NCI-H1092 treated with DMSO at 0.1 percent for 48 hours (cell line): ENCODE data around the gene ATP1A2.

Source experiments
- DNase-seq: peaks from one replicate; lab custom pipeline; 2025; lab: John Stamatoyannopoulos, UW

The ATP1A2 gene

DNA sequence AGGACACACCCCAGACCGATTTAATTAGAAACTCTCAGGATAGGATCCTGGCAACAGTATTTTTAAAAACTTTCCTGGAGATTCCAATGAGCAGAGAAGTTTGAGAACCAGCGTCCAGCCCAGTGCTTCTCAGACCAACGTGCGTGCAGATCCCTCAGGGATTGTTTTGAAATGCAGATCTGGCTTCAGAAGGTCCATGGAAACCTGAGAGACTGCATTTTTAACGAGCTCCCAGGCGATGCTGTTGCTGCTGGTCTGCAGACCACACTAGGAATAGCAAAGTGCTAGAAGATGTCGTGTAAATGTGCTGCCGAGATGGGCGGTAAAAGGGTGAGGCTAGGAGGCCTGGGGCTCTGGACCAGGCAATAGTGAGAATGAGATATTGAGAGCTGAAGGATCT is 56.4 kb downstream of the ATP1A2 start:
- no peak for DNase-seq

DNA sequence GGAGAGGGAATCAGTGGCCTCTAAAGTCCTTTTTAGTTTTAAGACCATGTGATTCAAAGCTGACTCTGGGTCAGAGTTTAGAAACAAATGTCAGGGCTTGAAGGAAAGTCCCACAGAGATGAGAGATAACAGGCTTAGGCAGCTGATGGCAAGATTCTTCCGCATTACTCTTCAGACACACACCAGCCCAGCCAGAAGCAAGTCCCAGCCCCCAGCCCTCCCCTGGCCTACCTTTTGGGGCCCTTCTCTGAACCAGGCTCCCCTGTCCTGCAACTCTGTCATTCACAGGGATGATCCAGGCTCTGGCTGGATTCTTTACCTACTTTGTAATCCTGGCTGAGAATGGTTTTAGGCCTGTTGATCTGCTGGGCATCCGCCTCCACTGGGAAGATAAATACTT is 61.7 kb downstream of the ATP1A2 start:
- no peak for DNase-seq

DNA sequence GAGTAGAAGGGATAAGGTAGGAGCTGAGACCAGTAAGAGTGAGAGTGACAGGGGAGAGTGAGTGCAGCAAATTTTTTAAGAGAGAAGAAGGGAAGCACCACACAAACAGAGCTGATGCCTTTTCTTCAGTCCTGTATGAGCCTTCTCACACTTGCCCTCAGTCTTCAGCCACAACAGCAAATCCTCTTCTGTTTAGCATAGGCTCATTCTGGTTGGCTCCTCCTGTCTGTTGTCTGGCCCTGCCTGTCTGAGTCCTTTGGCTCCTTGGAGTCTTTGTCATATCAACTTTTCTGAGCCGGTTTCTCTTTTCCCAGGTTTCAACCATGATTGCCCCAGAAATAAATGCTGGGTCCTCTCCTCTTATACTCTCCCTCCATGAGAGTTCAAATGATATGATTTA is 62.1 kb downstream of the ATP1A2 start:
- no peak for DNase-seq

DNA sequence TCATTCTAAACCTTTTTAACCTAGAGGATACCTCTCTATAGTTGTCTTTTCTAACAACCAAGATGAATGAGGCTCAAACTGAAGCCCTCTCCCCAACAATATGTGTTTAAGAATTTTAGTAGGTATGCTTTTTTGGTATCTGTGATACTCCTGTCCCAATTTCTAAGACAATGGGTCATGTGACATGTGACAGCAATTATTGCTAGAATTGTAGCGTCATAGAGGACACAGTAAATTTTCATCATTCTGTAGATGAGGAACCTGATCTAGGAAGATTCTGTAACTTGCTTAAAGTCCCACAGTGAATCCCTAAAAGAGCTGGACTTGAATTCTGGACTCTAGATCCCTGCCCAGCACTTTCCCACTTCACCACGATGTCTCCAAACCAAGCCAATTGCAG is 63.2 kb downstream of the ATP1A2 start:
- no peak for DNase-seq

DNA sequence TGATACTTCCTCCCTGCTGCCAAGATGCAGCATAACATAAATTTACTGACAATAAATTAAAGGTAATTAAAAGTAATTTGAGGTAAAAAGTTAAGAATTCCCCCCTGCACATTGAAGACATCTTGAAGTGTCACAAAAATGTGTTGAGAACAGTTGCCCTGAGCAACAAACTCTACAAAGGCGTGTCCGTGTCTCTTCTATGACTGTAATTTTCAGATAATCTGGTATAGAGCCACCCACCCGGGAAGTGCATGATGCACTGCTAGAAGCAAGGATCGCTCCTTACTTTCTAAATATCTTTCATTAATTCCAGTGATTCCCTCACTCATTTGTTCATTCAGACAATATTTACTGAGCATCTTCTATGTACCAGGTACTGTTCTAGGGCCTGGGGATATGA is 63.8 kb downstream of the ATP1A2 start:
- no peak for DNase-seq

DNA sequence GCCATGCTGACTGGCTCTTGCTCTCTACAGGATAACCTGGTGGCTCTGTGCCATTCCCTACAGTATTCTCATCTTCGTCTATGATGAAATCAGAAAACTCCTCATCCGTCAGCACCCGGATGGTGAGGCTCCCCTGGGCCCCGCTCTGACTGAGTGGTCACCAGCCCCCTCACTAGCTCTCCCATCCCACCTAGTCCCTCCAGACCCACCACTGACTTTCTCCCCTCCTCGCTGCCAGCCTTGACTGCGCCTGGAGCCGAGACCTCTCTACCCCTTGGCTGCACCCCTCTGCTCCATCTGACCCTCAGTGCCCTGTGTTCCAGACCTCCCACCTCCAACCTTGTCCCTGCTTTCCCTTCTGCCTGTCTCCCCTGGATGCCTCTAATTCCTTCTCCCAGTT is 70.7 kb downstream of the ATP1A2 start:
- DNase-seq = no peak

DNA sequence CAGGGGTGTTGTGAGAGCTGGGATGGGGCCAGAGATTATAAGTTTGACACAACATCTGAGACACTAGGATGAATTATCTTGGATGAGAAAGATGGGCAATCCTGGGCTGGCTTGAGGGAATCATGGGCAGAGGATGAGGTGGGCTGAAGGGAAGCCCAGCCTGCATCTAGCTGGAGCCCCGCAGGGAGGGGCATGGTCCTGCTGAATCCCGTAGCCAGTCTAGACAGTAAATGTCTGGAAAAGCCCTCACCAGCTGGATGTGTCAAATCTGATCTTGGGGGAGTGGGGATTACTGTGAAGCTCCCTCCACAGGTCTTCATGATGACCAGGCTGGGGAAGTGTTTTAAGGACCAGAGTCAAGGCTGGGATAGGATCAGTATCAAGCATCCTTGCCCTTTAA is 71.2 kb downstream of the ATP1A2 start:
- no peak for DNase-seq

DNA sequence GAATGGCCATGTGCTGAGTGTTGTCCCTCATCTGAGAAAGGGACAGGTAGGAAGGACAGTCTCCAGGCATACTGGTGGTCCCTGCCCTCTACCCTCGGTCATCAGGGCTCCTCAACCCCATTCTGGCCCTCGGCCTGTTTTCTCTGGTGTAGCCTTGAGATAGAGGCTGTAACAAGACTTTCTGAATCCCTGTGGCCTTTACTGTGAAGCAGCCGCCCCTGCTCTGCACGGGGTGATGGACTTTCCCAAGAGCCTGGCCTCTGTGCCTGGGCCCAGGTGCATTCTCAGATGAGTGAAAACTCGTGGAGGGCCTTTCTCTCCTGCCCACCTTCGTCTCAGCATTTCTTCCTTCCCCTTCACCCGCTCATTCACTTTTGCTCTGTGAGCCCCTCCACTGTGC is 71.8 kb downstream of the ATP1A2 start:
- DNase-seq = no peak

DNA sequence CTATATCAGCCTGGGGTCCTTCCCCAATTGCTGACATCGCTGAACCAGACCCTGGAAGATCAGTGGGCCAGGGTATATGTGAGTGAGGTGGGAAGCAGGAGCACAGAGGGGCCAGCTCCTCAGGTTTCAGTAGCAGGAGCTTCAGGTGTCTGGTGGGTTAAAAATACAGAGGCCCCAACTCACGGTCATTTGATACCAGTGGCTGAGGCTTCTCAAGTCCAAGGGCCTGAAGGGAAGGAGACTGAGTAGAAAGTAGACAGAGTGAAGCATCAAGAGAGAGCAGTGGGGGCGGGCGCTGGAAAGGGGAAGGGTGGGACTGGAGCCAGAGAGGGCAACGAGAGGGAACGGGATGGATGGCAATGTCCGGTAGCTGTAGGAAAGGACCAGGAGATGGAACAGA is 72.8 kb downstream of the ATP1A2 start:
- DNase-seq = no peak

DNA sequence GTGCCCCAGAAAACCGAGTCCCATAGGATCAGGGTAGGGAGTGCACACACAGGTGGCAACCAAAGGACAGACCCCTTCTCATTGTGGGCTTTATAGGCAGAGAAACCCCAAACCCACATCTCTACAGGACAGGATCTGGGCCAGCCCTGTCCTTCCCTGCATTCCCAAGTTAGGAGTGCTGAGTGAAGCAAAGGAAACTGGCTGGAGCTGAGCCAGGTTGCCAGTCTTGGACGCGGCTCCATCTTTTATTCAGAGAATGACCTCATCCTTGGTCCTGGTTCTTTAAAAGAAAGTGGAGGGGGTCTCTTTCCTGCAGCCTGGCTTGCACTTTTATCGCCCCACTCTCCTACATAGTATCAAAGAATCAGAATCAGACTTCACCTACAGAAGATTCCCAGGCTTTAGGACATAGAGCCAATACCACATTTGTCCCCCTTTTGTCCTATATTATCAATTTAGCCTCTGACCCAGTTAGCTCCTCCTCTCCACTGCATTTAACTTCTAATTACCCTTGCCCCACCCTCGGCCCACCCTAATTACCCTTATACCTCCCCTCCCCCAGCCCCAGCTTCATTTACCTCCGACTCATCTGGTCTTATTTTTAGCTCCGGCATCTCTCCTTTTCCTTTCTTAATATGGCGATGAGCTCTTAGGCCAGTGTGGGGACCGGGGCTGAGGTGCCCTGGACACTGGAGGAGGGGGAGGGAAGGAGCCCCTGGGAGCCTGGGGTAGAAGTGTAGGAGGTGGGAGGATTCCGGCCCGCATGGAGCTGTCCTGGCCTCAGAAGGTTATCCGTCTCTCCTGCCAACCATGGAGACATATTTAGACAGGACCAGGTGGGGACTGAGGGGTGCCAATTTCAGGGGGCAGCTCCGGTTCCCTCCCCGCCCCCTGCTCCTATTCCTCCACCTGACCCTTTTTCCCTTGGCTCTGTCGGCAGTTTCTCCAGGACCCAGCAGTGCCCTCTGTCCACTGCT is 74.4 kb downstream of the ATP1A2 start, which contains the start of gene CASQ1:
CASQ1 (plus strand) TSS at position 927 of the 977 bp plus-strand sequence. CDS start 177 bp downstream, outside the sequence.
- no peak for DNase-seq

DNA sequence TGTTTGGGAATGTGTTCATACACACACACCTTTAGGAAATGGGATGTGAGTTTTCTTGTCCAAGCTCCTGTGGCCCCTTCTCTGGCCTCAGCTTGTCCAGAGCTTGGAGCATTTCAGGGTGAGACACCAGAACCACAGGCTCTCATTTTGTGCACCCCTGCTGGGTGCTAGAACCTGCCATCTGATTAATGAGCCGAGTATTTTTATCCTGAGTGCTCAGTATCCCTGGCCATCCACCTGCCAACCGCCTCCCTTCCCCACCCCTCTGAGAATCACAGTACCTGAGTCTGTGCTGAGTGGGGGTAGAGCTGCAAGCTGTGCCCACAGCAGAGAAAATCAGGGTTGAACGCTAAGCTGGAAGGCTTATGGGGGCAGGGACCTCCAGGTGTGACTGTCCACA is 76.2 kb downstream of the ATP1A2 start:
- no peak for DNase-seq

DNA sequence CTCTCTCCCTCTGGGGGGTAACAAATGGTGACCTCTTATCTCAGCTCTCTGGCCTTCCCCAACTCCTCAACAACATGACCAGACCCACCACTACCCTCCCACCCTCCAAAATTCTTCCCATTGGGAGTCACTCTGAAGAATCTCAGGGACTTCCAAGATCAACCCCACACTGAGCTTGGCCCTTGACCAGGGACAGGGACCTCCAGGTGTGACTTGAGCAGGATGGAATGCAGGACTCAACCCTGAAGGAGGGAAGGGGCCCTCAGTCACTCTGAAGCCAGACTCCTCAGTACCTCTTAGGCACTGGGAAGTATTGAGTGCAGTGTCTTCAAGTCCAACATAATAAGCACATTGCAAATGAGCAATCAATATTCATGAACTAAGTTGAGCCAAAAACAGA is 76.7 kb downstream of the ATP1A2 start:
- DNase-seq = no peak
